Neuron (in vitro differentiated cells): Measurements from ENCODE around the gene SDK2.

Source experiments
- H2AFZ ChIP-seq: one replicate; pipeline ENCODE4 v1.6.1; 2013; ENCODE audit warnings: low read depth, mild to moderate bottlenecking, inconsistent platforms, low read length, moderate library complexity
- H3K27me3 ChIP-seq: one replicate; pipeline ENCODE4 v1.6.1; 2013; ENCODE audit warnings: low read length; ENCODE audit not compliant: insufficient read depth
- H3K36me3 ChIP-seq: one replicate; pipeline ENCODE4 v1.6.1; 2013; ENCODE audit warnings: low read length; ENCODE audit not compliant: insufficient read depth
- H3K4me1 ChIP-seq: one replicate; pipeline ENCODE4 v1.6.1; 2013; ENCODE audit warnings: low read length; ENCODE audit not compliant: insufficient read depth
- H3K4me3 ChIP-seq: 2 replicates; pipeline ENCODE4 v1.5.1; 2013; ENCODE audit warnings: mild to moderate bottlenecking, low read length, moderate library complexity
- H3K9me3 ChIP-seq: one replicate; pipeline ENCODE4 v1.6.1; 2013; ENCODE audit warnings: low read length

Gene SDK2

DNA sequence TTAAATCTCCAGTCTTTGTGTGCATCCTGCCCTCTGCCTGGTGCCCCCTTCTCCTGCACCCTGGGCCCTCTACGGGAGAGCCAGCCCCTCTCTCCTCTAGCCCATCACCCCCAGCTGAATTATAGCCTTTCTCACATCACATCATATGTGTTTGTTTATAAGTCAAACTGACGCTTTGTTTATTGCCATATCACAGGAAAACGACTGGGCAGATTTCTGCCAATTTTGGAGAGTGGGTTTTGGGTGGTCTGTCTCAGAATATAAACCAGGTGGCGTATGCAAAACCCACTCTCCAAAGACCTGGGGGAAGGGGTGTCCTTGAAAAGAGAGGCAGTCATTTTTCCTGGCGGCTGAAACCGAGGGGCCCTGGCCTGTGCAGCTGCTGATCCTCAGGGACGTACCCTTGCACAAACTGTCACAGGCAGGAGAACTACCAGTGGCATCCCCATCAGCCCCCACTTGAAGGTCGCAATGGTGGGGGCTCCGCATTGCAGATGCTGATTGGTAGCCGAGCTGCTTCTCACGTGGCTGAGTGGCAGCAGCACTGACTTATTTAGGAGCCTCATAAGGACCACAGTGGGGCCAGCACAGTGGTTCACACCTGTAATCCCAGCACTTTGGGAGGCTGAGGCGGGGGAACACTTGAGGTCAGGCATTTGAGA lies 297.6 kb downstream of the SDK2 start:
- H3K36me3 ChIP-seq: peaks cover 13% of the 10 kb centered on the region
- H3K27me3 ChIP-seq: no peaks in the 10 kb centered on the region
- no peaks in the 10 kb centered on the region for H3K9me3 ChIP-seq
- no peak overlapping the region for H3K4me3 ChIP-seq
- H2AFZ ChIP-seq: no peak overlapping the region
- peaks cover 29% of the 10 kb centered on the region for H3K4me1 ChIP-seq

DNA sequence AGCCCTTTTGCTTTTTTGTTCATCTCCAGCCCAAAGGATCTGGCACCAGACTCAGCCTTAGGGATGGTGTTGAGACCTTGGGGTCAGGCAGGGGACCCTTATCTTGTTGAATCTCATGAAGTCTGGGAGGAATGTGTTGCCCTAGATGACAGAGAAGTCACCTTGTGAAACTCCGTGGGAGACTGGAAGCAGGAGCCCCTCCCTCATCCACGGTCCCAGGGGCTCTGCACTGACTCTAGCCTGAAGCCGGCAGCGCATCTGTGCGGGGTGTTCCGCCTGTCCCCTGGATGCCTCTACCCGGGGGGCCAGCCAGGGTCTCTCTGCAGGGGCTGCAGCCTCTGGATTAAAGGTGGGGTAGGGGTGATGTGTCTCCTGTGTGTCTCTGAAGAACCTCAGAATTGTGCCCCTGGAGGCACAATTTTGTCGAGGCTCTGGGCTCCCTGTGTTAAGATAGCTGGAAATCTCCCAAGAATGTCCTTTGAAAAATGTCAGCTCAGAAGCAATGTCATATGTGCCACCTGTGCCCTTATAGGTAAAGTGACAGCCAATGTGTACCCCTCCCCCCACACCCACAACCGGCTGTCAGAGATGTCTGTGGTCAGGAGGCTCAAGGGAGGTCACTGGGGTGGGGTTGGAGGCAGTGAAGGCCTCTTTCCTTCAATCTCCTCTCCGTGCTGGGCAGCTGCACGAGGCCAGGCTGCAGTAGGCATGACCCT lies 300.3 kb downstream of the SDK2 start:
- H3K4me3 ChIP-seq: no peak overlapping the region

DNA sequence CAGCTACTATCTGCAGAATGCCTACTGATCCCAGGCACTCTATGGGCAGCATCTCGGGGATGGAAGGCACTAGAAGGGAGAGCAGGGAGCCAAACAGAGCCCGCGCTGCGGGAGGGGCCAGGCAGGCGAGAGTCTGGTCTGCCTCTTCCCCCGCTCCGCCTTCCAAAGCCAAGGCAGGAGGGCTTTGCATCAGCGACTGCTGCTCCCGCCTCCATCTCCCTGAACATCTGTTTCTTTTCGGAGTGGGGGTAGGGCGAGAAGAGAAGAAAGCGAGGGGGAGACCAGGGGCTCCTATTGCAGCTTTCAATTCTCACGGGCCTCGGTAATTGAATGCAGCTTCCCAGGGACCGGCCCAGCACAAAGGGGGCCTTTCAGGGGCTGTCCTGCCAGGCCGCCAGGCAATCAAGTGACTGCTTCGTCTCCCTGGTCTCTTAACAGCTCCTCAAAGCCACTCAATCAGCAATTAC lies 301.0 kb downstream of the SDK2 start:
- Histone ChIP-seq H3K27me3 (no peaks in the 10 kb centered on the region), H2AFZ (no peak overlapping the region), H3K9me3 (no peaks in the 10 kb centered on the region), H3K4me3 (no peak overlapping the region), H3K4me1 (peaks cover 35% of the 10 kb centered on the region), H3K36me3 (peaks cover 9% of the 10 kb centered on the region)

More for the DNA sequence above, 300.3 kb downstream of the SDK2 start:
- H3K27me3 ChIP-seq: no peaks in the 10 kb centered on the region
- no peak overlapping the region for H2AFZ ChIP-seq
- H3K36me3 ChIP-seq: peaks cover 8% of the 10 kb centered on the region
- H3K4me1 ChIP-seq: peaks cover 33% of the 10 kb centered on the region
- no peaks in the 10 kb centered on the region for H3K9me3 ChIP-seq

DNA sequence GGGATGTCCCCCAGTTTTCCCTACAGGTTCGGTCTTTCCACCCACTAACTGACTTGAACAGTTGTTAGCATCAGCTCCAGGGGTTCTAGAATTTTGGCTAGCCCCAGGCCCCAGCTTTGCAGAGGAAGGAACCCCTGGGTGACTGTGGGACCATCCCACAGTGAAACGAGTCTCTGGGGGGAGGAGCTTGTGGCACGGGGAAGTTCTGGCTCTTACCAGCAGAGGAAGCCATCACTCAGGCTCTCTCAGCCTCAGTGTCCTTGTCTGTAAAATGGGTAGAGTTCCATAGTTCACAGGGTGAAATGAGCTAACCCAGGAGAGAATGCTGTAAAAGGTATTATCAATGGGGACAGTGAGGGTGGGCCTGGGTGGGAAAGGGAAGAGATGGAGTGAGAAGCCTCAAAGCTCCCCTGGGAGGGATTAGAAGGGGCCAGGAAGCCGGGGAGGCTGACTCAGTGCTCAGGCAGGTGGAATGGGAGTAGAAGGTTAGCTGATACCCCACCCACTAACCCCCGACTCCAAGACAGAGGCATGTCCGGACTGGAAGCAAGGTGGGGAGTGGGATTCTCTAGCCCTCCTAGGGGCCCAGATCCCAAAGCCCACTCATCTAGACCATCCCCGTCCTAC lies 301.6 kb downstream of the SDK2 start:
- Histone ChIP-seq H2AFZ (no peak overlapping the region), H3K4me1 (peaks cover 40% of the 10 kb centered on the region), H3K9me3 (no peaks in the 10 kb centered on the region), H3K36me3 (peaks cover 11% of the 10 kb centered on the region), H3K27me3 (no peaks in the 10 kb centered on the region), H3K4me3 (no peak overlapping the region)

DNA sequence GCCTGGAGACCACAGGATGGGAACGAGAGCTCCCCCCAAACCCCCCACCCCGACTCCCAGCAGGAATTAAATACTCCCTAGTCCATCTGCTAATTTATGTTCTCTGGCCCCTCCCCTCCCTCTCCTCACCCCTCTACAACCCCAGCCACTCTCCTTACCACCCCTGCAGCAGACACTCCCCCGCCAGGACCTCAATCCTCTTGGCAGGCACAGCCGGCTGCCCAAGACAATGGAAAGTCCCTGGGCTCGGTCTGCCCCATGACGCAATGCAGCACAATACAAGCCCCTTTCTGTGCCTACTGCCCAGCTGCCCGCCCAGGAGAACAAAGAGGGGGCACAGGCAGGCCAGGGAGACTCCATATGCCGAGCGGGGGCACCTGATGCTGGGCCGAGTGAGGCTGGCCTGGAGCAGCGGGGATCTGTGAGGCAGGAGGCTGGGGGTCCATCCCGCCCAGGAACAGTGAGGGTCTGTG lies 302.2 kb downstream of the SDK2 start:
- Histone ChIP-seq H2AFZ (no peak overlapping the region), H3K27me3 (no peaks in the 10 kb centered on the region), H3K4me1 (peaks cover 46% of the 10 kb centered on the region), H3K36me3 (peaks cover 11% of the 10 kb centered on the region), H3K9me3 (no peaks in the 10 kb centered on the region), H3K4me3 (no peak overlapping the region)

DNA sequence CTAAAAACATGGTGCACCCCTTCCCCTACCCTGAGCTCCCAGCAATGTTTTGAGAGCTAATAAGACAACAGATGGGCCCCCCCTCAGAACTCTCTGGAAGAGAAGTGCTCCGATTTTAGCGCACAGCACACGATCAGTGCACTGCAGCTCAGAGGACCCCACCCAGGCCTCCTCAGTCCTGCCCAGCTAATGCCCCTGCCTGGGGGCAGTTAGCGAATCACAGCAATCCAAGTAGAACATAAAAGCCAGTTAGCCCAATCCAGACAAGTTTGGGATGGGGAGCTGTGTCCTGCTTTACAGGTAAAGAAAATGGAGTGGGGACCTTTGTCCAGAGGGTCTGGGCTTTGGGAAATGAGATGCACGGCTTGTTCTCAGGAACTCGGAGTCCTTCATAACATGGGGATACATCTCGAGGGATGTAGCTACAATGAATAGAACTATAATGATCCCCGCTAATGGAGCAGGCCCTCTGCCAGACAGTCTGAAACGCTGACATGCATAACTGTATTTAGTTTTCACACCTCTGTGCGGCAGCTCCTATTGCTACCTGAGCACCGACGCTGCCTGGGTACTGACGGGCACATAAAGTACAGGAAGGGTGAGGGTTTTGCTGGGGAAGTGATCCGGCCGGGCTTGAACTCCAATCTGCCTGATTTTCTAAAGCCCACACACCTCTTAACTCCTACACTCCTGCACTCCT lies 302.7 kb downstream of the SDK2 start:
- Histone ChIP-seq H3K4me1 (peaks cover 51% of the 10 kb centered on the region), H2AFZ (no peak overlapping the region), H3K27me3 (no peaks in the 10 kb centered on the region), H3K36me3 (peaks cover 11% of the 10 kb centered on the region), H3K9me3 (no peaks in the 10 kb centered on the region), H3K4me3 (no peak overlapping the region)

DNA sequence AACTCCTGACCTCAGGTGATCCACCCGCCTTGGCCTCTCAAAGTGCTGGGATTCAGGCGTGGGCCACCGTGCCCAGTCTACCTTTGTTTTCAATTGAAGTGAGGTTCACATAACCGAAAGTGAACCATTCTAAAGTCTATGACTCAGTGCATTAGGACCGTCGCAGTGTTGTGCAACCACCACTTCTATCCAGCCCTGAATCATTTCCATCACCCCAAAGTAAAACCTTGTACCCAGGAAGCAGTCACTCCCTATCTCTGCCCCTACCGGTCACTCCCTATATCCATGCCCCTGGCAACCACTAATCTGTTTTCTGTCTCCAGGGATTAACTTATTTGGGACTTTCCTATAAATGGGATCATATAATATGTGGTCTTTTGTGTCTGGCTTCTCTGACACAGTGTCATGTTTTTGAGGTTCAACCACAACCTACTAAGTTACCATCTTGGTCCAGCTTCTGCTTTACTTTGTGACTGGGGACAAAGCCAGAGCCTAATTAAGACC lies 304.1 kb downstream of the SDK2 start:
- no peaks in the 10 kb centered on the region for H3K9me3 ChIP-seq
- peaks cover 56% of the 10 kb centered on the region for H3K4me1 ChIP-seq
- H3K4me3 ChIP-seq: no peak overlapping the region
- no peaks in the 10 kb centered on the region for H3K27me3 ChIP-seq
- H2AFZ ChIP-seq: no peak overlapping the region
- H3K36me3 ChIP-seq: peaks cover 7% of the 10 kb centered on the region

DNA sequence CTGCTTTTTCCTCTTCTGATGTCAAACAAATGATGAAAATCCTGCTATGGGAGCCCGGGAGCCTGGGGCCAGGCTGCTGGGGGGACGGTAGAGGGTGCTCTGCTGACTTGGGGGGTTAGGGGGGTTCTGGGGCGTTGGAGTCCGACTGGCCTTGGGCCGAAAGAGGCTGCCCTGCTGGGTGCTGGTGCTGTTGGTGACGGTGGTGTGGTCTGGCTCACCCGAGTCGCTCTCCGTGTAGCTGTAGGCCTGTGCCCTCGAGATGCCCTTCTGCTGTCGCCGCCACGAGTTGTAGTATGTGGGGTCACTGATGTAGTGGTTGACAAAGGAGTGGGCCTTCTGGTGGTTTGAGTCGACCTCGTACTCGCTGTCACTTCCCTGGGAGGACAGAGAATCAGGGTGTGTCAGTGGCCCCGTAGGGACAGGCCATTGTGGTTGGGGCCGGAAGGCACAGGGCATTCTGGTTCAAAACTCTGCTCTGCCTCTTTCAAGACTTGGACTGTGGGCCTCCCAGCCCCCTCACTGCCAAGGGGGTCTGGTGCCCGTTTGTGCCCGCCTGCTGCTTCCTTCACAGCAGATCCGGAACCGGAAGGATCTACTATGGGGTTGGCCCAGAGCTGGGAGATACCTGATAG lies 305.6 kb downstream of the SDK2 start:
- Histone ChIP-seq H3K27me3 (no peaks in the 10 kb centered on the region), H2AFZ (no peak overlapping the region), H3K36me3 (peaks cover 3% of the 10 kb centered on the region), H3K4me1 (peaks cover 46% of the 10 kb centered on the region), H3K4me3 (no peak overlapping the region), H3K9me3 (no peaks in the 10 kb centered on the region)

DNA sequence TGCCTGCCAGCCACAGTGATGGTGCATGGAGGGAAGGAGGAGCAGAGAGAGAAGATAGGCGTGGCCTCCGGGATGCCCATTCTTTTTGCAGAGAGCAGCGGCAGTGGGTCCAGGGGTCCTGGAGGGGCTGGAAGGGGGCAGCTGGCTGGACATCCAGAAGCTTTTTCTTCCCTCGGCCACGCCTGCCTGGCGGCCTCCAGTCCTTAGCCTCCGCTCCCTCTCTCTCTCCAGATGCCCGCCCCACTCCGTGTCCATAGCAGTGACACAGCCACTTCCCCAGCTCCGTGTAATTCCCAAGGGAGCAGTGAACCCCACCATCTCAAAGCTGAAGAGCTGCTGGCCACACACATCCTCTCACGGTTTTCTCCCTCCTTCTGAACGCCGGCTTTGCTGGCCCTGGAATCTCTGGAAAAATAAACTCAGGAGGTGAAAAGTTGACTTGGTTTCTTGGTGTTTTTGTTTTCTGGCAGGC lies 306.2 kb downstream of the SDK2 start:
- Histone ChIP-seq H2AFZ (no peak overlapping the region), H3K36me3 (peaks cover 3% of the 10 kb centered on the region), H3K27me3 (no peaks in the 10 kb centered on the region), H3K4me1 (peaks cover 42% of the 10 kb centered on the region), H3K4me3 (no peak overlapping the region), H3K9me3 (no peaks in the 10 kb centered on the region)

DNA sequence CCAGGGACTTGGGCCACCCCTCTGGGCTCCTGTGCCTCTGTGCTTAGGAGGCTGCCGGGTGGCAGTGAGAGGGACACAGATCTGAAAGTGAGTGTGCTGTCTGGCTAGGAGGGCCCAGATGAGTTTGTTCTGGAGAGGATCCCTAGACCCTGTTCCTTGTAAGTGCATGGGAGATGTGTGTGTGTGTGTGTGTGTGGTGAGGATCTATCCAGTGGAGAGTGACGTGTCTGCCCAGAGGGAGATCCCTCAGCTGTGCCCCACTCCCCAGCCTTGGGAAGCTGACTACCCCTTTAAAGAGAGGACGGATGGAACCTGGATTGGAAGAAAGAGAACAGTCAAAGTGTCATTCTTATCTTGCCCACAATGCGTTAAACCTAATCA lies 306.9 kb downstream of the SDK2 start:
- Histone ChIP-seq H3K36me3 (peaks cover 3% of the 10 kb centered on the region), H3K27me3 (no peaks in the 10 kb centered on the region), H2AFZ (no peak overlapping the region), H3K4me1 (peaks cover 34% of the 10 kb centered on the region), H3K9me3 (no peaks in the 10 kb centered on the region), H3K4me3 (no peak overlapping the region)

DNA sequence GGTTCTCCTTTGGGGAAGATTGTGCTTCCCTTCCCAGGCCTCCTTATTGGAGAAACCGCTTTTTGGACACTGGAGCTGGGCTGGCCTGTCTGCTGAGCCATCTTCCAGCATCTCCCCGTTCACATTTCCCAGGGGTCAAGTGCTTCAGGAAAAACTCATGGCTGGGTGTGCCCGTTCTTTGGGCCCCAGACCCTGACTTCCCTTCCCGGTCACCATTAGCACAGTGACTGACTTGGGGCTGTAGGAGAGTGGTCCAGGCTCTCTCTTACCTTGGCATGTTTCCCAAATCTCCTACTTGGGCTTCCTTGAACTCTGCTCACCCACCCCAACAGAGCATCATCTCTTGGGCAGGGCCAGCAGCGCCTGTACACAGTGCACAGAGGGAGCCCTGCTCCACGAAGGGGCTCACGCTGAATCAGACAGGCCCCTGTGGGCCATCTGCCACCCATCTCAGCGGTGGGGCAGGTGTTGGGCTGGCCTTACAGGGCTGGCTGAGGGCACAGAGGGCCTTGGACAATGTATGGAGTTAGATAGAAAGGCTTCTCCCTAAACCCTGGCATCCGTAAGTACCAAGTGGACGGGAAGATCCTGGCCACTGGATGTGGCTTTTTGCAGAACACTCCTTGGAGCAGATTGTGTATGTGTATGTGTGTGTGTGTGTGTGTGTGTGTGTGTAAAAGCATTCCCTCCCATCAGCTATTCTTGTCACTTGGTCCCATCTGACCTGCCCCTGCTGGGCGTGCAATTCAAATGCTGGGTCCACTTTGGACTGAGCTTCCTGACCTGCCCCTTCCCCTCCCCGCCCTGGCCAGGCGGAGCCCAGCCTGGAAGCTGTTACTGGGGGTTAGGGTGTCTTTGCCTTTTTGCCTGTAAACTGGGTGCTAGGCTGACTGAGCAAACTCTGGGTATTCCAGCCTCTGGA lies 307.6 kb downstream of the SDK2 start:
- Histone ChIP-seq H2AFZ (no peak overlapping the region), H3K27me3 (no peaks in the 10 kb centered on the region), H3K9me3 (no peaks in the 10 kb centered on the region), H3K36me3 (peaks cover 3% of the 10 kb centered on the region), H3K4me1 (peaks cover 28% of the 10 kb centered on the region), H3K4me3 (no peak overlapping the region)
